GM06990 (cell line): ENCODE data around the gene PPL.

Source experiments
- DNase-seq: peaks from one replicate; pipeline ENCODE4 v3.0.0-alpha.2; 2011; ENCODE audit not compliant: insufficient read length; ENCODE audit errors: extremely low read depth
- H3K27me3 ChIP-seq: replicated peaks from 2 replicates; pipeline ENCODE4 v1.6.0; 2011; ENCODE audit warnings: low read length; ENCODE audit not compliant: control insufficient read depth, insufficient read depth
- H3K36me3 ChIP-seq: 2 replicates; pipeline ENCODE4 v1.5.1; 2011; ENCODE audit warnings: low read length; ENCODE audit not compliant: control insufficient read depth, insufficient read depth
- H3K4me3 ChIP-seq: replicated peaks from 2 replicates; pipeline ENCODE4 v1.5.1; 2011; ENCODE audit warnings: low read depth, mild to moderate bottlenecking, control low read depth, low read length
- CTCF ChIP-seq: IDR thresholded peaks from 2 replicates; pipeline ENCODE4 v1.5.1; 2011; ENCODE audit warnings: low read length, control low read depth, mild to moderate bottlenecking, inconsistent platforms; ENCODE audit not compliant: insufficient read depth, poor library complexity, severe bottlenecking

Gene PPL

GRCh38 chr16:4924593-4925292, 12.2 kb downstream of the PPL start:
- no peak overlapping the region for H3K4me3 ChIP-seq
- no peak for DNase-seq
- H3K36me3 ChIP-seq = no peaks in the 10 kb centered on the region
- TF ChIP-seq CTCF = no peak
- H3K27me3 ChIP-seq = no peaks in the 10 kb centered on the region

- DNase-seq = no peak
- no peaks in the 10 kb centered on the region for H3K36me3 ChIP-seq
- no peak overlapping the region for H3K4me3 ChIP-seq
- H3K27me3 ChIP-seq = no peaks in the 10 kb centered on the region
- no peak for TF ChIP-seq CTCF
Observed at GRCh38 chr16:4923853-4924252, 13.1 kb downstream of the PPL start.

GRCh38 chr16:4922721-4923342, 14.1 kb downstream of the PPL start:
- Histone ChIP-seq H3K27me3 (no peaks in the 10 kb centered on the region; the same call in 1 of the 2 replicates), H3K36me3 (no peaks in the 10 kb centered on the region), H3K4me3 (no peak overlapping the region)
- no peak for TF ChIP-seq CTCF
- DNase-seq = no peak

- TF ChIP-seq CTCF = no peak
- no peak for DNase-seq
- H3K27me3 ChIP-seq = no peaks in the 10 kb centered on the region; the same call in 1 of the 2 replicates
- no peaks in the 10 kb centered on the region for H3K36me3 ChIP-seq
- no peak overlapping the region for H3K4me3 ChIP-seq
Observed at GRCh38 chr16:4920826-4921225, 16.1 kb downstream of the PPL start.

GRCh38 chr16:4918781-4919251, 18.1 kb downstream of the PPL start:
- no peak for DNase-seq
- H3K4me3 ChIP-seq = no peak overlapping the region
- no peak for TF ChIP-seq CTCF
- H3K27me3 ChIP-seq = no peaks in the 10 kb centered on the region; the same call in 1 of the 2 replicates
- no peaks in the 10 kb centered on the region for H3K36me3 ChIP-seq
